Measurements from ENCODE around the gene CLEC18A.
"Not testable (repeated sequence)": the region's sequence is repeated elsewhere in the genome, so short reads cannot be mapped to it uniquely, and the experiment has no call there.

Gene CLEC18A

GRCh38 chr16:69951017-69951671 is at the start of gene CLEC18A:
CLEC18A (plus strand) TSS chr16:69951334; CDS start chr16:69951367, 33 bp downstream.
- not testable (repeated sequence) for H3K9me3 Mint-ChIP-seq, H3K4me3 Mint-ChIP-seq, H3K27me3 Mint-ChIP-seq

GRCh38 chr16:69903865-69904415 is 47.2 kb upstream of the CLEC18A start:
- Mint-ChIP-seq H3K27ac (no peak overlapping the region), H3K9me3 (no peaks in the 10 kb centered on the region), H3K4me1 (ENCODE audit: low read depth) (no peaks in the 10 kb centered on the region), H3K4me3 (no peak overlapping the region), H3K36me3 (ENCODE audit: low read depth) (peaks cover 11% of the 10 kb centered on the region), H3K27me3 (no peaks in the 10 kb centered on the region)

More at GRCh38 chr16:69951017-69951671, at the start of gene CLEC18A:
- H3K27ac Mint-ChIP-seq; H3K36me3 Mint-ChIP-seq (ENCODE audit: low read depth); H3K4me1 Mint-ChIP-seq (ENCODE audit: low read depth): not testable (repeated sequence)

- no peaks in the 10 kb centered on the region for H3K4me1 Mint-ChIP-seq (ENCODE audit: low read depth)
- no peak overlapping the region for H3K4me3 Mint-ChIP-seq
- H3K9me3 Mint-ChIP-seq, result no peaks in the 10 kb centered on the region
- H3K27me3 Mint-ChIP-seq, result no peaks in the 10 kb centered on the region
- peaks cover 16% of the 10 kb centered on the region for H3K36me3 Mint-ChIP-seq (ENCODE audit: low read depth)
- no peak overlapping the region for H3K27ac Mint-ChIP-seq
Measured at GRCh38 chr16:69904495-69905170, 46.5 kb upstream of the CLEC18A start.

GRCh38 chr16:69905171-69905555 is 46.0 kb upstream of the CLEC18A start:
- no peaks in the 10 kb centered on the region for H3K4me1 Mint-ChIP-seq (ENCODE audit: low read depth)
- no peaks in the 10 kb centered on the region for H3K9me3 Mint-ChIP-seq
- H3K36me3 Mint-ChIP-seq (ENCODE audit: low read depth), result peaks cover 22% of the 10 kb centered on the region
- H3K27ac Mint-ChIP-seq, result no peak overlapping the region
- H3K27me3 Mint-ChIP-seq, result no peaks in the 10 kb centered on the region
- H3K4me3 Mint-ChIP-seq, result no peak overlapping the region

- Mint-ChIP-seq H3K27ac (no peak overlapping the region), H3K4me3 (no peak overlapping the region), H3K4me1 (ENCODE audit: low read depth) (no peaks in the 10 kb centered on the region), H3K9me3 (no peaks in the 10 kb centered on the region), H3K27me3 (no peaks in the 10 kb centered on the region), H3K36me3 (ENCODE audit: low read depth) (peaks cover 25% of the 10 kb centered on the region)
Measured at GRCh38 chr16:69906838-69907401, 44.2 kb upstream of the CLEC18A start.

- Mint-ChIP-seq H3K4me3 (no peak overlapping the region), H3K4me1 (ENCODE audit: low read depth) (no peaks in the 10 kb centered on the region), H3K36me3 (ENCODE audit: low read depth) (peaks cover 22% of the 10 kb centered on the region), H3K9me3 (no peaks in the 10 kb centered on the region), H3K27me3 (no peaks in the 10 kb centered on the region), H3K27ac (no peak overlapping the region)
Measured at GRCh38 chr16:69909043-69909442, 42.1 kb upstream of the CLEC18A start.

- Mint-ChIP-seq H3K4me1 (ENCODE audit: low read depth) (no peaks in the 10 kb centered on the region), H3K27me3 (no peaks in the 10 kb centered on the region), H3K4me3 (no peak overlapping the region), H3K27ac (no peak overlapping the region), H3K9me3 (no peaks in the 10 kb centered on the region), H3K36me3 (ENCODE audit: low read depth) (peaks cover 20% of the 10 kb centered on the region)
Measured at GRCh38 chr16:69909760-69910159, 41.4 kb upstream of the CLEC18A start.

GRCh38 chr16:69910964-69911363 is 40.2 kb upstream of the CLEC18A start:
- Mint-ChIP-seq H3K9me3 (no peaks in the 10 kb centered on the region), H3K4me1 (ENCODE audit: low read depth) (no peaks in the 10 kb centered on the region), H3K36me3 (ENCODE audit: low read depth) (peaks cover 19% of the 10 kb centered on the region), H3K27ac (no peak overlapping the region), H3K4me3 (no peak overlapping the region), H3K27me3 (no peaks in the 10 kb centered on the region)

GRCh38 chr16:69916462-69916861 is 34.7 kb upstream of the CLEC18A start:
- Mint-ChIP-seq H3K4me1 (ENCODE audit: low read depth) (no peaks in the 10 kb centered on the region), H3K27me3 (no peaks in the 10 kb centered on the region), H3K36me3 (ENCODE audit: low read depth) (peaks cover 9% of the 10 kb centered on the region), H3K27ac (no peak overlapping the region), H3K9me3 (no peaks in the 10 kb centered on the region), H3K4me3 (no peak overlapping the region)

GRCh38 chr16:69917311-69917710 is 33.8 kb upstream of the CLEC18A start:
- peaks cover 9% of the 10 kb centered on the region for H3K36me3 Mint-ChIP-seq (ENCODE audit: low read depth)
- no peaks in the 10 kb centered on the region for H3K4me1 Mint-ChIP-seq (ENCODE audit: low read depth)
- no peak overlapping the region for H3K27ac Mint-ChIP-seq

GRCh38 chr16:69917739-69918138 is 33.4 kb upstream of the CLEC18A start:
- H3K9me3 Mint-ChIP-seq, result no peaks in the 10 kb centered on the region
- no peak overlapping the region for H3K27ac Mint-ChIP-seq
- H3K4me3 Mint-ChIP-seq, result no peak overlapping the region
- no peaks in the 10 kb centered on the region for H3K4me1 Mint-ChIP-seq (ENCODE audit: low read depth)
- peaks cover 9% of the 10 kb centered on the region for H3K36me3 Mint-ChIP-seq (ENCODE audit: low read depth)
- no peaks in the 10 kb centered on the region for H3K27me3 Mint-ChIP-seq

More at GRCh38 chr16:69917311-69917710, 33.8 kb upstream of the CLEC18A start:
- no peaks in the 10 kb centered on the region for H3K27me3 Mint-ChIP-seq
- H3K9me3 Mint-ChIP-seq, result no peaks in the 10 kb centered on the region
- no peak overlapping the region for H3K4me3 Mint-ChIP-seq

GRCh38 chr16:69918241-69918640 is 32.9 kb upstream of the CLEC18A start:
- Mint-ChIP-seq H3K27ac (no peak overlapping the region), H3K36me3 (ENCODE audit: low read depth) (peaks cover 9% of the 10 kb centered on the region), H3K9me3 (no peaks in the 10 kb centered on the region), H3K4me1 (ENCODE audit: low read depth) (no peaks in the 10 kb centered on the region), H3K27me3 (no peaks in the 10 kb centered on the region), H3K4me3 (no peak overlapping the region)

- H3K36me3 Mint-ChIP-seq (ENCODE audit: low read depth), result peaks cover 12% of the 10 kb centered on the region
Measured at GRCh38 chr16:69921127-69921526, 30.0 kb upstream of the CLEC18A start.

GRCh38 chr16:69922200-69922599 is 28.9 kb upstream of the CLEC18A start:
- Mint-ChIP-seq H3K36me3 (ENCODE audit: low read depth) (peaks cover 19% of the 10 kb centered on the region), H3K27me3 (no peaks in the 10 kb centered on the region), H3K27ac (no peak overlapping the region), H3K4me3 (no peak overlapping the region), H3K4me1 (ENCODE audit: low read depth) (no peaks in the 10 kb centered on the region), H3K9me3 (no peaks in the 10 kb centered on the region)

More at GRCh38 chr16:69921127-69921526, 30.0 kb upstream of the CLEC18A start:
- Mint-ChIP-seq H3K27me3 (no peaks in the 10 kb centered on the region), H3K27ac (no peak overlapping the region), H3K9me3 (no peaks in the 10 kb centered on the region), H3K4me1 (ENCODE audit: low read depth) (no peaks in the 10 kb centered on the region), H3K4me3 (no peak overlapping the region)

- Mint-ChIP-seq H3K27ac (no peak overlapping the region), H3K4me3 (no peak overlapping the region), H3K27me3 (no peaks in the 10 kb centered on the region), H3K36me3 (ENCODE audit: low read depth) (peaks cover 14% of the 10 kb centered on the region), H3K9me3 (no peaks in the 10 kb centered on the region), H3K4me1 (ENCODE audit: low read depth) (no peaks in the 10 kb centered on the region)
Measured at GRCh38 chr16:69924041-69924775, 26.9 kb upstream of the CLEC18A start.

All from stimulated activated naive CD8-positive, alpha-beta T cell treated with anti-CD3 and anti-CD28 coated beads, Interleukin-15, Interleukin-2, amounts not matched to agents 100 ng/mL and 50 ng/mL, for 24 hours (primary cell).